Measurements from ENCODE around the gene SEPSECS.

DNA sequence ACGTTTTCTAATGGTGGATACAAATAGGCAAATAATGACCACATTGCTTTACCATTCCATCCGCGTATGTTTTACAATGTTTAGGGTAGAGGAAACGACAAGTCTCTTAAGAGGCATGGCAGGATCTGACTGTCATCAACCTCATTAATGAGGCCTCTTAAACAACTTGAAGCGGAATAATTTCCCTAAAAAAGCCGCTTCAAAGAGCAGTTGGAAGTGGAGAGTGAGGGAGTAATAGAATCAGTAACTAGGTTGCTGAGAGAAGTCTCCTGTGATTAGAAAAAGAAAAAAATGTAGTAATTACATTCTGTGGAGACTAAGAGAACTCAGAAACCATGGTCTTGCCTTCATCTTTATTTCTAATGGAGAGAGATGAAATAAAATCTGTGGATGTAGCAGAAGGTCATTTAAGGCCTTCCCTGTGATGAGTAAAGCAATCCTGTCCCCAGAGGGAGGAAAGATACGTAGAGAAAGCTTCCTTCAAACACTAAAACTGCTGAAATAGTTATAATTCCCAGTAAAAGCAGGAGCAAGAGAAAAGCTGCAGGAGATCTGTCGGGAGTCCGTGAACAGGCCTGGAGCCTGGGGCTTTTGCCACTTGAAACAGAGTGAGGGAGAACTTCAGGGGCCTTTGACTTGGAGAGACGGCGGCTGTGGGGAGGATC is 11.1 kb upstream of the SEPSECS start:
- TF ChIP-seq CTCF (IDR thresholded peaks at IDR 0.05) (no peak), POLR2A (IDR thresholded peaks at IDR 0.05) (no peak)

All from Peyer's patch (tissue), 4 donors.